ENCODE measurements around the gene CAMK2A. TPM values are rescaled to one million over a fixed set of nuclear protein-coding genes. Genes with fewer than 3 reads are reported as not detected.

The CAMK2A gene
- total and polyA plus RNA-seq, 2 experiments from 2014 or later: 1.2 to 2.6 TPM

DNA sequence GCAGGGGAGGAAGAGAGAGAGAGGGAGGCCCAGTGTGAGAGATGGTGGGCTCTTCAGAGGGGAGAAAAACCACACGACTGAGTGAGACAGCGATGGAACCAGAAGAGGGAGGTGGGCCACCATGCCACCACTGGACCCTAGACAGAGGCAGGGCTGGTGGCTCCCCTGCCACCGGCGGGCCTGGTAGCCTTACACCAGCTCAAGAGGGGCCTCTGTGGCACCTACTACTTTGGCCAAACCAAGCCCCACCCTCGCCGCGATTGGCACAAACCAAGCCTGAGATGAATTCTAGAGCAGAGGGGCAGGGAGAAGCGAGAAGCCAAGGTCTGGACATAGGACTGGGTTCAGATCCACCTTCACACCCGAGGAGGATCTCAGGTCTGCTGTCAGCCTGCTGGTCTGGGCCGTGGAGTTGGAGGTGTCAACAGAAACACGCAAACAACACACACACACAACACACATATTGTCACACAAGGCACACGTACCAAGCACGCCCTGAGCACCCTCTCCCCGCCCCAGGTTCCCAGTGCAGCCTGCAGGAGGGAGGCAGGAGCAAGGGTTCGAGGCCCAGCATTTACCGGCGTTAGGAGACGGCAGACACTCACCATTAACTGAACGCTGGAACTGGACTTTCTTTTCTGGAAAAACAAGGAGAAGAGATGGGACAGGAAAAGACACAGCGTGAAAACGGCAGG, 50.3 kb downstream of the CAMK2A start:
- Histone ChIP-seq H3K4me1 (ENCODE audit: insufficient read depth) (peaks cover 5% of the 10 kb centered on the region), H3K79me2 (no peaks in the 10 kb centered on the region), H3K4me3 (no peak overlapping the region), H3K27me3 (no peaks in the 10 kb centered on the region), H3K9me3 (ENCODE audit: low read depth) (no peaks in the 10 kb centered on the region), H3K27ac (no peak overlapping the region), H4K20me1 (ENCODE audit: insufficient read depth, poor library complexity, severe bottlenecking) (no peaks in the 10 kb centered on the region), H2AFZ (no peak overlapping the region), H3K36me3 (replicated peaks; ENCODE audit: insufficient read depth, low read depth) (no peaks in the 10 kb centered on the region), H3K4me2 (no peak overlapping the region), H3K9me2 (replicated peaks; ENCODE audit: insufficient read depth) (no peaks in the 10 kb centered on the region)
- TF ChIP-seq CTCF (IDR thresholded peaks at IDR 0.05; ENCODE audit: poor library complexity) (no peak), EZH2phosphoT487 (IDR thresholded peaks at IDR 0.05; ENCODE audit: low read depth, severe bottlenecking, unreplicated experiment) (no peak), EZH2 (IDR thresholded peaks at IDR 0.05; ENCODE audit: borderline replicate concordance) (no peak)
- WGBS (ENCODE audit: low lambda C conversion rate, missing lambda C conversion rate): 96% methylated on average over 21 of the region's 21 CpGs
- no peak for DNase-seq (ENCODE audit: low spot score)

- 87% methylated on average over 8 of the region's 10 CpGs for WGBS (ENCODE audit: low lambda C conversion rate, missing lambda C conversion rate)
- H3K4me2 ChIP-seq: no peak overlapping the region
- TF ChIP-seq CTCF (IDR thresholded peaks at IDR 0.05; ENCODE audit: poor library complexity) (no peak), EZH2phosphoT487 (IDR thresholded peaks at IDR 0.05; ENCODE audit: low read depth, severe bottlenecking, unreplicated experiment) (no peak), EZH2 (IDR thresholded peaks at IDR 0.05; ENCODE audit: borderline replicate concordance) (no peak)
Observed at GRCh38 chr5:150238646-150239045, 50.9 kb downstream of the CAMK2A start.

DNA sequence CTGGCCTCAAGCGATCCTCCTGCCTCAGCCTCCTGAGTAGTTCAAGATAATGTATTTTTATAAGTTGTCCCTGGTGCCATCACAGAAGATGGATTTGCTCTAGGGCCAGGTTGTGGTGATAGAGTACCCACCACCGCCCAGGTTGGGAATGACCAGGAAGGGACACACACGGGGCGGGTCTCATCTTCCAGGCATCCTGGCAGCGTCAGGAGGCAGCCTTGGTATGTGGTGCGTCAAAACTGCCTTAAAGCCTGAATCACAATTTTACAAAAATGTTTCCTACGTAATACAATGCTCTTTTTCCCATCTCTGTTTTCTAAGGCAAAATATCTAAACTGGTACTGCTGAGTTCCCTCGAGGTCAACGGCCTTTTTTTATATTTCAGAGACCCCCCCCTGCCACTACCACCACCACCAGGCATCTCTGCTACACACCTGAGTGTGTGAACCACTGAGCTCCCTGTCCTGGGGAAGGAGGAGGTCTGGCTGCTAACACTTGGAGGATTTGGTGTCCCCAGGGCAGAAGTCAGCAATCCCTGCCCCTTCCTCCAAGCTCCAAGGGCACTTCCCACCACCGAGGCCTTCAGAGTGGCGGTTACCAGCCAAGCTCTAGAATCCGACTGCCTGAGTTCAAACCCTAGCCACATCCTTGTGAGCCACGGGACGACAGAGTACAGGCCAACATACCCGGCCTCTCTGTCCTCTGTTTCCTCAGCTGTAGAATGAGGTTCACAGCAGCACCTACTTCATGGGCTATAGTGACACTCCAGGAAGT, 52.4 kb downstream of the CAMK2A start:
- H4K20me1 ChIP-seq (ENCODE audit: insufficient read depth, poor library complexity, severe bottlenecking): no peaks in the 10 kb centered on the region
- H3K36me3 ChIP-seq (replicated peaks; ENCODE audit: insufficient read depth, low read depth): no peaks in the 10 kb centered on the region
- no peak overlapping the region for H3K4me2 ChIP-seq
- H3K4me3 ChIP-seq: no peak overlapping the region
- 89% methylated on average over 15 of the region's 15 CpGs for WGBS (ENCODE audit: low lambda C conversion rate, missing lambda C conversion rate)
- no peaks in the 10 kb centered on the region for H3K27me3 ChIP-seq
- no peaks in the 10 kb centered on the region for H3K79me2 ChIP-seq
- H3K9me3 ChIP-seq (ENCODE audit: low read depth): no peaks in the 10 kb centered on the region
- DNase-seq (ENCODE audit: low spot score): no peak
- no peak overlapping the region for H2AFZ ChIP-seq
- H3K4me1 ChIP-seq (ENCODE audit: insufficient read depth): peaks cover 1% of the 10 kb centered on the region
- H3K27ac ChIP-seq: no peak overlapping the region
- H3K9me2 ChIP-seq (replicated peaks; ENCODE audit: insufficient read depth): no peaks in the 10 kb centered on the region
- no peak for TF ChIP-seq EZH2 (IDR thresholded peaks at IDR 0.05; ENCODE audit: borderline replicate concordance)
- no peak for TF ChIP-seq CTCF (IDR thresholded peaks at IDR 0.05; ENCODE audit: poor library complexity)
- TF ChIP-seq EZH2phosphoT487 (IDR thresholded peaks at IDR 0.05; ENCODE audit: low read depth, severe bottlenecking, unreplicated experiment): no peak

More at GRCh38 chr5:150238646-150239045, 50.9 kb downstream of the CAMK2A start:
- Histone ChIP-seq H3K9me3 (ENCODE audit: low read depth) (no peaks in the 10 kb centered on the region), H3K27ac (no peak overlapping the region), H4K20me1 (ENCODE audit: insufficient read depth, poor library complexity, severe bottlenecking) (no peaks in the 10 kb centered on the region), H3K79me2 (no peaks in the 10 kb centered on the region), H3K4me1 (ENCODE audit: insufficient read depth) (peaks cover 5% of the 10 kb centered on the region), H3K36me3 (replicated peaks; ENCODE audit: insufficient read depth, low read depth) (no peaks in the 10 kb centered on the region), H2AFZ (no peak overlapping the region), H3K9me2 (replicated peaks; ENCODE audit: insufficient read depth) (no peaks in the 10 kb centered on the region), H3K27me3 (no peaks in the 10 kb centered on the region), H3K4me3 (no peak overlapping the region)
- no peak for DNase-seq (ENCODE audit: low spot score)
